Breast epithelium (tissue), 4 donors: ENCODE measurements around the gene DUS2. TPM values are rescaled to one million over a fixed set of nuclear protein-coding genes. Genes with fewer than 3 reads are reported as not detected.

Experiments
- DNase-seq, 2 donors: peaks; one replicate each; pipeline ENCODE4 v3.0.0-alpha.2; 2019; ENCODE audit warnings: low spot score in 2 of 2
- H3K27ac ChIP-seq, 2 donors: fragments of 200-600 bp; sonication (generic) in 1 of 2; one replicate each; pipeline ENCODE4 v1.5.1; 2016 to 2019; ENCODE audit warnings: mild to moderate bottlenecking in 1 of 2
- H3K27me3 ChIP-seq, 2 donors: fragments of 200-600 bp; sonication (generic) in 1 of 2; one replicate each; pipeline versions ENCODE4 v1.5.1 to v1.6.0; 2017 to 2019; ENCODE audit warnings: control low read depth in 1 of 2, mild to moderate bottlenecking in 1 of 2
- H3K36me3 ChIP-seq: fragments of 200-600 bp; one replicate; pipeline ENCODE4 v1.5.1; 2019
- H3K4me1 ChIP-seq, 2 donors: fragments of 200-600 bp; sonication (generic); one replicate each; pipeline ENCODE4 v1.5.1; 2016 to 2019; ENCODE audit warnings: control low read depth in 1 of 2
- H3K4me3 ChIP-seq, 3 donors: fragments of 200-600 bp; sonication (generic); 1 replicate in 2 of 3; 2 replicates in 1 of 3; pipeline ENCODE4 v1.5.1; 2016 to 2019; ENCODE audit warnings: mild to moderate bottlenecking in 3 of 3, moderate library complexity in 2 of 3
- H3K9me3 ChIP-seq, 2 donors: fragments of 200-600 bp; sonication (generic) in 1 of 2; one replicate each; pipeline ENCODE4 v1.5.1; 2016 to 2019; ENCODE audit warnings: control low read depth in 1 of 2
- POLR2A ChIP-seq: fragments of 450-650 bp; IDR thresholded peaks from one replicate; pipeline ENCODE4 v1.6.1; 2016; ENCODE audit warnings: antibody characterized with exemption, mild to moderate bottlenecking, moderate library complexity
- POLR2AphosphoS5 ChIP-seq, 3 donors: sonication (generic); formaldehyde crosslinking; IDR thresholded peaks; one replicate each; pipeline ENCODE4 v1.6.1; 2017; ENCODE audit warnings: antibody characterized with exemption in 3 of 3
- intact Hi-C: fragments of 100-400 bp; cut with DNase I; formaldehyde crosslinking; loops from one replicate; pipeline ENCODE4 v1.15.1; 2023; ENCODE audit warnings: low total_unique reads
- total RNA-seq, 3 donors: library from RNA; depleted of rRNA; stranded (reverse); fragments of >200 nt; gene quantifications; one replicate each; pipeline ENCODE4 v1.1.0, GENCODE V29; 2016
- TF ChIP-seq, protein P1 (sequence below), 3 donors: fragments of 450-650 bp; IDR thresholded peaks; one replicate each; pipeline ENCODE4 v1.5.1; 2016 to 2017; ENCODE audit warnings: antibody characterized with exemption in 3 of 3, mild to moderate bottlenecking in 3 of 3, moderate library complexity in 3 of 3

The DUS2 gene
- total RNA-seq, 3 donors from 2014 or later, result 6.9 to 10.5 (median 7.7) TPM

DNA sequence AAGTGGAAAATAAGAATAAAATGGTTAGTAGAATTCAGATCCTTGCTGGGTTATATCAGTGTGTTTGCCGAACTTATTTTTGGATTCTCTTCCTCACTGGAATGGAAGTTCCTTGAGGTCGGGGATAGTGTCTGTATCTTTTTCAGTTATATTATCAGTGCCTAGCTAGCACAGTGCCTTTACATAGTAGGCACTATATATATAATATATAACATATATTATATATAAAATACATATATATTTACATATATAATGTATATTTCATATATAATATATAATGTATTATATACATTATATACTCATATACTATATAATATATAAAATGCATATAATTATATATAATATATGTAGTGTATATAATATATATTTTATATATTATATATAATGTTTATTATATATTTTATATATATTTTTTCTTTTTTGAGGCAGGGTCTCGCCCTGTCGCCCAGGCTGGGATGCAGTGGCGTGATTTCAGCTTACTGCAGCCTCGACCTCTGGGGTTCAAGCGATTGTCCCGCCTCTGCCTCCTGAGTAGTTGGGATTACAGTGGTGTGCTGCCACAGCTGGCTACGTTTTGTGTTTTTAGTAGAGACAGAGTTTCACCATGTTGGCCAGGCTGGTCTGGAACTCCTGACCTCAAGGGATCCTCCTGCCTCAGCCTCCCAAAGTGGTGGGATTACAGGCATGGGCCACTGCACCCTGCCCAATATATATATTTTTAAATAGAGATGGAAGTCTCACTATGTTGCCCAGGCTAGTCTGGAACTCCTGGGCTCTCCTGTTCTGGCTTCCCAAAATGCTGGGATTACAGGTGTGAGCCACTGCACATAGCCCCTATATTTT is 65.3 kb downstream of the DUS2 start:
- Histone ChIP-seq H3K4me3 (no peak overlapping the region), H3K36me3 (no peaks in the 10 kb centered on the region), H3K9me3 (no peaks in the 10 kb centered on the region), H3K4me1 (peaks cover 4 to 14% of the 10 kb centered on the region in 2 donors), H3K27me3 (no peaks in the 10 kb centered on the region), H3K27ac (no peak overlapping the region)
- DNase-seq, result no peak
- intact Hi-C loops, result loop anchor here (10.0 kb wide), 1 partner anchor 146 kb away; the partner anchor contains the start of gene ESRP2
- no peak for TF ChIP-seq POLR2A
- no peak for TF ChIP-seq POLR2AphosphoS5 (IDR thresholded peaks at IDR 0.05)
- TF ChIP-seq, protein P1, sequence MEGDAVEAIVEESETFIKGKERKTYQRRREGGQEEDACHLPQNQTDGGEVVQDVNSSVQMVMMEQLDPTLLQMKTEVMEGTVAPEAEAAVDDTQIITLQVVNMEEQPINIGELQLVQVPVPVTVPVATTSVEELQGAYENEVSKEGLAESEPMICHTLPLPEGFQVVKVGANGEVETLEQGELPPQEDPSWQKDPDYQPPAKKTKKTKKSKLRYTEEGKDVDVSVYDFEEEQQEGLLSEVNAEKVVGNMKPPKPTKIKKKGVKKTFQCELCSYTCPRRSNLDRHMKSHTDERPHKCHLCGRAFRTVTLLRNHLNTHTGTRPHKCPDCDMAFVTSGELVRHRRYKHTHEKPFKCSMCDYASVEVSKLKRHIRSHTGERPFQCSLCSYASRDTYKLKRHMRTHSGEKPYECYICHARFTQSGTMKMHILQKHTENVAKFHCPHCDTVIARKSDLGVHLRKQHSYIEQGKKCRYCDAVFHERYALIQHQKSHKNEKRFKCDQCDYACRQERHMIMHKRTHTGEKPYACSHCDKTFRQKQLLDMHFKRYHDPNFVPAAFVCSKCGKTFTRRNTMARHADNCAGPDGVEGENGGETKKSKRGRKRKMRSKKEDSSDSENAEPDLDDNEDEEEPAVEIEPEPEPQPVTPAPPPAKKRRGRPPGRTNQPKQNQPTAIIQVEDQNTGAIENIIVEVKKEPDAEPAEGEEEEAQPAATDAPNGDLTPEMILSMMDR (IDR thresholded peaks at IDR 0.05), result no peak

DNA sequence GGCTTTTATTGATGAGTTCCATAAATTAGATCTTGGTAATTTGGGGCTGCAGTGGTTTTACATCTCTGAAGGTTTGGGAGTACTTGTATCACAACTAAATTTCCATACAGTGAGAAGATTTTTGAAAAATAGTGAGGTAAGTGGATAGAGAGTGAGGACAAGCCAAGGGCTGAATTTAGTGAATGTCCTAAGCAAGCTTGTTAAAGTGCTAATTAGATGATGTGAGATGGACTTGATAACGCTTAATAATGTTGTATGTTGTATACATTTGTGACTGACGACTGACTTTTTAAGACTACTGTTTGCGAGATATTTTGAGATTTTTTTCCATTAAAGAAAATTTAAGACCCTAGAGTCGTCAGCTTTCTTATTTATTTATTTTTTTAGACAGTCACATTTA is 66.0 kb downstream of the DUS2 start:
- TF ChIP-seq POLR2A (no peak), POLR2AphosphoS5 (IDR thresholded peaks at IDR 0.05) (no peak)
- TF ChIP-seq, protein P1 (IDR thresholded peaks at IDR 0.05), result no peak
- peaks cover 0 to 17% of the 10 kb centered on the region in 2 donors for H3K4me1 ChIP-seq

DNA sequence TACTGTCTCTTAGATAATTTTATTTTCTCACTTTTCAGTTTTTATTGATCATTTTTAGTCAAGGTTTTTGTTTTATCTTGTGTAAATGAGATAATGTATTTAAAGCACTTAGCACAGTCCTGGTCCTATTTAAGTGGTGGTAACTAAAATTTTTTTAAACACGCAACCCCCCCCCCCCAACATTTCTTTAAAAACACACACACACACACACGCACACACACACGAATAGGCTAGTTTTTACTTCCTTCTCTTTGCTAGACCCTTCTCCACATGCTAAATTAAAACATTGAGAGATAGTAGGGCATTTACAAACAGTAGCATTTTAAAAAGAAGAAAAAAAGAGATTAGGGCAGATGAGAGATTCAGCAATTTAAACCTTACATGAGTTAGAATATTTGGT is 67.0 kb downstream of the DUS2 start:
- DNase-seq, result no peak
- intact Hi-C loops, result loop anchor here (5.0 kb wide), 1 partner anchor 573 kb away; no protein-coding TSS in a partner anchor
- no peak overlapping the region for H3K4me3 ChIP-seq
- no peaks in the 10 kb centered on the region for H3K27me3 ChIP-seq
- H3K9me3 ChIP-seq, result no peaks in the 10 kb centered on the region
- no peaks in the 10 kb centered on the region for H3K36me3 ChIP-seq
- H3K27ac ChIP-seq, result no peak overlapping the region
- TF ChIP-seq, protein P1 (IDR thresholded peaks at IDR 0.05), result no peak
- no peak for TF ChIP-seq POLR2AphosphoS5 (IDR thresholded peaks at IDR 0.05)
- TF ChIP-seq POLR2A, result no peak
- peaks cover 0 to 14% of the 10 kb centered on the region in 2 donors for H3K4me1 ChIP-seq

More for the DNA sequence above, 66.0 kb downstream of the DUS2 start:
- intact Hi-C loops, result loop anchor here (10.0 kb wide), 1 partner anchor 146 kb away; the partner anchor contains the start of gene ESRP2
- Histone ChIP-seq H3K36me3 (no peaks in the 10 kb centered on the region), H3K9me3 (no peaks in the 10 kb centered on the region), H3K27ac (no peak overlapping the region), H3K27me3 (no peaks in the 10 kb centered on the region), H3K4me3 (no peak overlapping the region)
- no peak for DNase-seq

DNA sequence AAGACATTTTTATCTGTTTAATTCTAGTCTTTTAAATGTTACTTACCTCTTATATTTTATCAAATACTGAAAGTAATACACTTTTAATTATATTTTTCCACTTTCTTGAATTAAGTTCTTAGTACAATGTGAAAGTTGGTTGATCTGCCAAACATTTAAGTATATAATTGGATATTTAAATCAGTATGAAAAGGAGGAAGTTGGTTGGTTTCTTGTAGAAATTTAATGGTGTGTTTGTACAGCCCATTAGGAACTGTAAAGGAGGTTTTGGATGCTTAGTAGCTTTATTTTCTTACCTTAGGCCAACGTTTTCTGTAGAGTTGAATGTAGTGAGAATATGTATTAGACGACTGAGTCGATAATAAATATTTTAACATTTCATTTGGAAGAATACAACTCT is 67.4 kb downstream of the DUS2 start:
- H3K4me3 ChIP-seq, result no peak overlapping the region
- H3K4me1 ChIP-seq, result peaks cover 0 to 14% of the 10 kb centered on the region in 2 donors
- no peaks in the 10 kb centered on the region for H3K36me3 ChIP-seq
- no peak overlapping the region for H3K27ac ChIP-seq
- H3K27me3 ChIP-seq, result no peaks in the 10 kb centered on the region
- intact Hi-C loops, result loop anchor here (5.0 kb wide), 1 partner anchor 573 kb away; no protein-coding TSS in a partner anchor
- H3K9me3 ChIP-seq, result no peaks in the 10 kb centered on the region
- DNase-seq, result no peak
- TF ChIP-seq POLR2AphosphoS5 (IDR thresholded peaks at IDR 0.05) (no peak), POLR2A (no peak)
- TF ChIP-seq, protein P1 (IDR thresholded peaks at IDR 0.05), result no peak
